H1 (cell line): ENCODE results near the gene SYT15. TPM values are rescaled to one million over a fixed set of nuclear protein-coding genes. Genes with fewer than 3 reads are reported as not detected.

Experiments used
- CTCF ChIA-PET: fragments of 300-600 bp; sonication (Branson Sonifier 250); formaldehyde crosslinking; loops from one replicate; lab custom pipeline; 2021; ENCODE audit not compliant: partially characterized antibody; lab: Charles Lee
- POLR2A ChIA-PET: fragments of 300-600 bp; sonication (Branson Sonifier 250); formaldehyde crosslinking; loops from one replicate; lab custom pipeline; 2021; ENCODE audit warnings: inconsistent platforms; ENCODE audit not compliant: partially characterized antibody; lab: Charles Lee
- DNase-seq, 2 experiments: peaks; one replicate each; pipeline versions ENCODE4 v3.0.0 to v3.0.0-alpha.2; 2010 to 2022; ENCODE audit warnings: low spot score in 2 of 2, low read depth in 1 of 2, mixed read lengths in 1 of 2
- FAIRE-seq: peaks from 2 replicates; lab custom pipeline; 2011; peaks lifted over from hg19 to GRCh38; lab: Jason Lieb, UNC
- H2AFZ ChIP-seq: 2 replicates; pipeline ENCODE4 v1.8.1; 2012; ENCODE audit warnings: low read length, inconsistent platforms
- H2AK5ac ChIP-seq: 2 replicates; pipeline ENCODE4 v1.6.1; 2013; ENCODE audit warnings: low read depth, low read length
- H2BK120ac ChIP-seq: replicated peaks from 2 replicates; pipeline ENCODE3; 2013; ENCODE audit warnings: low read depth, low read length, inconsistent platforms
- H2BK12ac ChIP-seq: 2 replicates; pipeline ENCODE4 v1.6.1; 2013; ENCODE audit warnings: low read depth, low read length
- H2BK15ac ChIP-seq: 2 replicates; pipeline ENCODE4 v1.6.1; 2013; ENCODE audit warnings: low read length
- H2BK20ac ChIP-seq: 2 replicates; pipeline ENCODE4 v1.6.1; 2013; ENCODE audit warnings: low read length
- H2BK5ac ChIP-seq: 2 replicates; pipeline ENCODE4 v1.6.1; 2013; ENCODE audit warnings: low read depth, low read length
- H3K14ac ChIP-seq: 2 replicates; pipeline ENCODE4 v1.6.1; 2013; ENCODE audit warnings: inconsistent platforms; ENCODE audit not compliant: insufficient read length
- H3K18ac ChIP-seq: 2 replicates; pipeline ENCODE4 v1.6.1; 2013; ENCODE audit warnings: low read length; ENCODE audit errors: extremely low read depth
- H3K23ac ChIP-seq: 2 replicates; pipeline ENCODE4 v1.6.1; 2013; ENCODE audit warnings: inconsistent platforms; ENCODE audit not compliant: insufficient read length
- H3K23me2 ChIP-seq: 2 replicates; pipeline ENCODE4 v1.6.1; 2013; ENCODE audit warnings: low read depth, low read length
- H3K27ac ChIP-seq: 2 replicates; pipeline ENCODE4 v1.6.1; 2011; ENCODE audit warnings: low read depth, low read length, inconsistent platforms
- H3K27me3 ChIP-seq, 4 experiments: replicated peaks in 1 of 4; 1 replicate in 1 of 4; 2 replicates in 3 of 4; pipeline versions ENCODE4 v1.6.1 to v1.8.1; 2011 to 2013; ENCODE audit warnings: low read length in 3 of 4, mild to moderate bottlenecking in 3 of 4, inconsistent platforms in 2 of 4, mixed read lengths in 2 of 4, moderate library complexity in 1 of 4; ENCODE audit not compliant: control insufficient read depth in 3 of 4, insufficient read depth in 3 of 4; ENCODE audit errors: extremely low read depth in 1 of 4
- H3K36me3 ChIP-seq, 4 experiments: 2 replicates each; pipeline versions ENCODE4 v1.6.1 to v1.8.1; 2011 to 2013; ENCODE audit warnings: mild to moderate bottlenecking in 4 of 4, low read length in 3 of 4, moderate library complexity in 2 of 4, control low read depth in 1 of 4, inconsistent platforms in 1 of 4; ENCODE audit not compliant: insufficient read depth in 4 of 4, control insufficient read depth in 2 of 4
- H3K4ac ChIP-seq: replicated peaks from 2 replicates; pipeline ENCODE3; 2013; ENCODE audit warnings: low read length, low read depth, mixed read lengths, inconsistent platforms; ENCODE audit not compliant: insufficient read length
- H3K4me1 ChIP-seq, 4 experiments: replicated peaks in 1 of 4; 1 replicate in 1 of 4; 2 replicates in 3 of 4; pipeline versions ENCODE4 v1.6.1 to v1.8.1; 2011 to 2013; ENCODE audit warnings: low read length in 3 of 4, inconsistent platforms in 2 of 4, mixed read lengths in 1 of 4; ENCODE audit not compliant: insufficient read depth in 4 of 4, control insufficient read depth in 3 of 4
- H3K4me2 ChIP-seq, 2 experiments: 2 replicates each; pipeline versions ENCODE4 v1.6.1 to v1.8.1; 2011 to 2013; ENCODE audit warnings: low read depth in 2 of 2, low read length in 2 of 2, control low read depth in 1 of 2, inconsistent platforms in 1 of 2, mild to moderate bottlenecking in 1 of 2; ENCODE audit not compliant: insufficient read depth in 1 of 2
- H3K4me3 ChIP-seq, 4 experiments: fragments of 200-600, 300-600 bp in 1 of 4; sonication (generic), shearing (Covaris generic), sonication (Bioruptor Twin) in 1 of 4; 2 replicates each; pipeline versions ENCODE4 v1.5.1 to v1.8.1; 2011 to 2016; ENCODE audit warnings: low read length in 4 of 4, low read depth in 3 of 4, control low read depth in 2 of 4, inconsistent platforms in 2 of 4, mild to moderate bottlenecking in 2 of 4, mixed read lengths in 1 of 4, moderate library complexity in 1 of 4; ENCODE audit not compliant: insufficient read depth in 2 of 4; ENCODE audit errors: extremely low read depth in 1 of 4
- H3K56ac ChIP-seq: replicated peaks from 2 replicates; pipeline ENCODE3; 2013; ENCODE audit warnings: low read depth, mild to moderate bottlenecking, mixed read lengths, low read length, inconsistent platforms; ENCODE audit not compliant: insufficient read length
- H3K79me1 ChIP-seq: 2 replicates; pipeline ENCODE4 v1.6.1; 2013; ENCODE audit warnings: low read depth, low read length, control low read depth
- H3K79me2 ChIP-seq, 2 experiments: 2 replicates each; pipeline versions ENCODE4 v1.6.1 to v1.8.1; 2012 to 2013; ENCODE audit warnings: low read length in 2 of 2, mild to moderate bottlenecking in 2 of 2, inconsistent platforms in 1 of 2; ENCODE audit not compliant: insufficient read depth in 2 of 2, control insufficient read depth in 1 of 2
- H3K9ac ChIP-seq, 4 experiments: replicated peaks in 1 of 4; 1 replicate in 1 of 4; 2 replicates in 3 of 4; pipeline versions ENCODE4 v1.6.1 to v1.8.1; 2011 to 2013; ENCODE audit warnings: low read depth in 3 of 4, low read length in 3 of 4, control low read depth in 2 of 4, mild to moderate bottlenecking in 2 of 4, moderate library complexity in 2 of 4, inconsistent platforms in 1 of 4; ENCODE audit errors: extremely low read depth in 1 of 4
- H3K9me3 ChIP-seq, 2 experiments: 2 replicates each; pipeline versions ENCODE4 v1.6.1 to v1.8.1; 2012 to 2013; ENCODE audit warnings: mild to moderate bottlenecking in 2 of 2, moderate library complexity in 2 of 2, control low read depth in 1 of 2, inconsistent platforms in 1 of 2, low read depth in 1 of 2, low read length in 1 of 2, mixed read lengths in 1 of 2; ENCODE audit not compliant: insufficient read depth in 2 of 2
- H4K20me1 ChIP-seq, 2 experiments: replicated peaks in 1 of 2; 2 replicates each; pipeline versions ENCODE3 to v1.8.1; 2011 to 2013; ENCODE audit warnings: inconsistent platforms in 2 of 2, low read length in 2 of 2, mild to moderate bottlenecking in 1 of 2; ENCODE audit not compliant: insufficient read depth in 2 of 2, control insufficient read depth in 1 of 2
- H4K5ac ChIP-seq: 2 replicates; pipeline ENCODE4 v1.6.1; 2013; ENCODE audit warnings: low read length, low read depth, mixed read lengths, inconsistent platforms; ENCODE audit not compliant: insufficient read length
- H4K8ac ChIP-seq: 2 replicates; pipeline ENCODE4 v1.8.0; 2013; ENCODE audit warnings: mild to moderate bottlenecking, moderate library complexity, low read length, inconsistent platforms; ENCODE audit not compliant: insufficient read depth; ENCODE audit errors: extremely low read depth
- H4K91ac ChIP-seq: replicated peaks from 2 replicates; pipeline ENCODE3; 2013; ENCODE audit warnings: low read length, mixed read lengths, inconsistent platforms; ENCODE audit not compliant: insufficient read length
- ASH2L ChIP-seq: fragments of 200-600, 300-600 bp; sonication (generic); IDR thresholded peaks from one replicate; pipeline ENCODE4 v1.7.1; 2017; ENCODE audit warnings: low read length
- ATF2 ChIP-seq: IDR thresholded peaks from 2 replicates; pipeline ENCODE4 v1.6.1; 2012; ENCODE audit warnings: low read length, inconsistent platforms
- BCL11A ChIP-seq, 2 experiments: IDR thresholded peaks; one replicate each; pipeline ENCODE4 v1.6.1; 2011; ENCODE audit warnings: low read depth in 2 of 2, low read length in 2 of 2, mild to moderate bottlenecking in 2 of 2
- CBX5 ChIP-seq: fragments of 300-800, 300-1000 bp; sonication (generic); IDR thresholded peaks from 2 replicates; pipeline ENCODE4 v1.7.1; 2016; ENCODE audit warnings: antibody characterized with exemption, low read length, low read depth
- EZH2 ChIP-seq: fragments of 200-600 bp; sonication (generic); IDR thresholded peaks from 2 replicates; pipeline ENCODE4 v1.7.1; 2012; ENCODE audit warnings: low read depth, mild to moderate bottlenecking, moderate library complexity, low read length, inconsistent platforms; ENCODE audit not compliant: severe bottlenecking
- POLR2A ChIP-seq, 2 experiments: IDR thresholded peaks; 1 replicate in 1 of 2; 2 replicates in 1 of 2; pipeline ENCODE4 v1.6.1; 2011; ENCODE audit warnings: low read depth in 2 of 2, low read length in 2 of 2, mild to moderate bottlenecking in 2 of 2; ENCODE audit errors: control extremely low read depth in 1 of 2
- POLR2AphosphoS5 ChIP-seq: IDR thresholded peaks from 2 replicates; pipeline ENCODE4 v1.6.1; 2011; ENCODE audit warnings: low read depth, low read length
- SIRT6 ChIP-seq: IDR thresholded peaks from one replicate; pipeline ENCODE4 v1.7.1; 2012; ENCODE audit warnings: low read length, inconsistent platforms
- WGBS, 2 experiments: shearing (Covaris generic) in 1 of 2; methylation state at CpG; one replicate each; pipeline versions ENCODE4 v1.1.6 to v1.1.7; 2013 to 2015; ENCODE audit warnings: low lambda C conversion rate in 2 of 2, mixed read lengths in 2 of 2, inconsistent platforms in 1 of 2, low coverage in 1 of 2, missing lambda C conversion rate in 1 of 2; ENCODE audit not compliant: insufficient replicate concordance in 2 of 2, insufficient coverage in 1 of 2, insufficient read length in 1 of 2; ENCODE audit errors: extremely low coverage in 1 of 2, missing lambda C conversion rate in 1 of 2; 5-methylcytosine and 5-hydroxymethylcytosine counted together
- polyA plus RNA-seq, 7 experiments: library from polyadenylated mRNA; depleted of rRNA in 3 of 7; stranded (reverse) in 5 of 7; unstranded in 2 of 7; fragments of >200 nt in 5 of 7; fragments of 200-250 nt in 2 of 7; gene quantifications; 1 replicate in 5 of 7; 2 replicates in 1 of 7; 4 replicates in 1 of 7; pipeline versions ENCODE4 v1.2.1 to v1.2.3, GENCODE V29; 2011 to 2013; ENCODE audit warnings: missing spikeins in 2 of 7, mixed read lengths in 2 of 7
- total RNA-seq: library from RNA; stranded (reverse); fragmentation: NEBNext Ultra II Directional; extraction: Animal tissue kit (Norgen Biotek cat#: 25700); gene quantifications from 2 replicates; pipeline ENCODE4 v1.2.1, GENCODE V29; 2021

SYT15 gene
- total and polyA plus RNA-seq, 2 of the 8 experiments (the other 6 are each of a cell fraction or from before 2014, with no cell fraction given) = 0.39 to 0.61 TPM

GRCh38 chr10:46538155-46538554, 40.8 kb upstream of the SYT15 start:
- POLR2A ChIA-PET = interaction anchor here (1.2 to 1.6 kb wide), 2 partner anchors 15 to 17 kb away, joined by 3 to 5 read pairs; no protein-coding TSS in a partner anchor

More at GRCh38 chr10:46538155-46538554, 40.8 kb upstream of the SYT15 start:
- Histone ChIP-seq H3K4ac (no peak overlapping the region), H3K4me1 (peaks cover 13 to 16% (median 15%) of the 10 kb centered on the region in 4 experiments), H3K9ac (no peak overlapping the region), H3K14ac (no peak overlapping the region), H3K4me2 (no peak overlapping the region), H3K9me3 (no peaks in the 10 kb centered on the region), H2BK20ac (no peak overlapping the region), H4K8ac (no peak overlapping the region), H3K27ac (no peak overlapping the region), H3K56ac (no peak overlapping the region), H2BK15ac (no peak overlapping the region), H2BK120ac (no peak overlapping the region), H2BK5ac (no peak overlapping the region), H3K79me1 (no peaks in the 10 kb centered on the region), H3K27me3 (peaks cover 0 to 6% (median 1%) of the 10 kb centered on the region in 4 experiments; a peak in 4 of 7 replicates), H3K36me3 (no peaks in the 10 kb centered on the region), H4K20me1 (peaks cover 0 to 2% of the 10 kb centered on the region in 2 experiments), H3K23ac (no peak overlapping the region), H4K5ac (no peak overlapping the region), H2AFZ (no peak overlapping the region), H2BK12ac (no peak overlapping the region), H3K18ac (no peak overlapping the region), H3K4me3 (no peak overlapping the region), H2AK5ac (no peak overlapping the region), H3K23me2 (peaks cover 2% of the 10 kb centered on the region; the same call in 1 of the 2 replicates), H4K91ac (no peak overlapping the region), H3K79me2 (no peaks in the 10 kb centered on the region)
- TF ChIP-seq POLR2AphosphoS5 (no peak), POLR2A (IDR thresholded peaks at IDR 0.05; ENCODE audit: control extremely low read depth in 1 of 2, low read depth in 2 of 2, low read length in 2 of 2) (no peak), CBX5 (no peak), BCL11A (IDR thresholded peaks at IDR 0.05; ENCODE audit: low read depth in 2 of 2, low read length in 2 of 2) (no peak), SIRT6 (no peak), ATF2 (no peak), EZH2 (no peak), ASH2L (no peak)
- no peak for DNase-seq
- FAIRE-seq = no peak
- 93% methylated on average over 5 of the region's 5 CpGs; no CpG with 5 or more reads in 1 of the 2 experiments for WGBS, 2 experiments
- CTCF ChIA-PET = interaction anchor here (1.1 to 6.5 kb wide), 8 partner anchors 10 to 309 kb away, joined by 3 to 46 read pairs (median 4); no protein-coding TSS in a partner anchor
